ENCODE data around the gene TSFM.

Gene TSFM

GRCh38 chr12:57779736-57780135 lies 2.9 kb upstream of the TSFM start:
- DNase-seq (ENCODE audit: low read depth, low spot score), result no peak

GRCh38 chr12:57780284-57780897 lies 2.2 kb upstream of the TSFM start:
- no peak for DNase-seq (ENCODE audit: low read depth, low spot score)

DNA sequence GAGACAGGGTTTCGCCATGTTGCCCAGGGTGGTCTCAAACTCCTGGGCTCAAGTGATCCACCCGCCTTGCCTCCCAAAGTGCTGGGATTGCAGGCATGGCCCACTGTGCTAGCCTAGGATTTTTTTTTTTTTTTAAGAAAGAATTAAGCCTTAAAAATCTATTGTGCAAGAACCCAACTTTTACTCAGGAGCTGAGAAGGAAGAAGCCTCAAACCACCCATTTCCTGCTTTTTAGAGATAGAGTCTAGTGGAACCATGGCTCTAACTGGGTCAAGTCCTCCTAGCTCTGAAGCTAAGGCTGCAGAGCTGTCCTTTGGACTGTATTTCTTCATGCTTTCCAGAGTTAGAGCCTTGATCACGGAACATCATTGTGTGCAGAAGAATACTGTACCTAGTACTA lies 1.3 kb upstream of the TSFM start:
- no peak for DNase-seq (ENCODE audit: low read depth, low spot score)

GRCh38 chr12:57781801-57782200 lies 786 bp upstream of the TSFM start:
- no peak for DNase-seq (ENCODE audit: low read depth, low spot score)

DNA sequence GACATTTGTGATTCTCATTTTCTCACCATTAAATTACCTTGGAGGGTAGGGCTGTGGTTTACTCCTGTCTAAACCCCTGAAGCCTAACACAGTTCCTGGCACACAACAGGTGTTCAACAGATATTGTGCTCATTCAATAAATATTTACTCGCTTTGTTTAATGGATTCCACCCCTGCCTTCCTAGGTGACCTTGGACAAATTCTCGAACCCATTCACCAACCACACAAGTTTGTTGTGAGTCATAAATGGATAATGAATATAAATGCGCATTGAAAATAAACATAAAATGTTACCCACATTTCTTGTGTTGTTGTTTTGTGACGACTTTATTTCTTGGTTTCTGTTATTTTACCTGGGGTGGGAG lies 362 bp upstream of the TSFM start:
- DNase-seq (ENCODE audit: low read depth, low spot score), result no peak

GRCh38 chr12:57783466-57783801 lies 847 bp downstream of the TSFM start:
- no peak for DNase-seq (ENCODE audit: low read depth, low spot score)

DNA sequence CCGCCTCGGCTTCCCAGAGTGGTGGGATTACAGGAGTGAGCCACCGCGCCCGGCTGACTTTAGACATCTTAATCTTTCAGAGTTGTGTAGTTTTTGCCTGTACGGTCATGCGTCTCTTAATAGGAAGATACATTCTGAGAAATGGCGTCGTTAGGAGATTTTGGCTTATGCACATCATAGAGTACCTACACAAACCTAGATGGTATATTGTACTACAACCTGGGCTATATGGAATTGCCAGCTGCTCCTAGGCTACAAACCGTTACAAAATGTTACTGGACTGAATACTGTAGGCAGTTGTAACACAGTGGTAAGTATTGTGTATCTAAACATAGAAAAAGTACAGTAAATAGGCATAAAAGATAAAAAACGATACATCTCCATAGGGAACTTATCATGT lies 1.3 kb downstream of the TSFM start:
- no peak for DNase-seq (ENCODE audit: low read depth, low spot score)

- no peak for DNase-seq (ENCODE audit: low read depth, low spot score)
These were observed 11.3 kb downstream of the TSFM start for GRCh38 chr12:57793920-57794319.

DNA sequence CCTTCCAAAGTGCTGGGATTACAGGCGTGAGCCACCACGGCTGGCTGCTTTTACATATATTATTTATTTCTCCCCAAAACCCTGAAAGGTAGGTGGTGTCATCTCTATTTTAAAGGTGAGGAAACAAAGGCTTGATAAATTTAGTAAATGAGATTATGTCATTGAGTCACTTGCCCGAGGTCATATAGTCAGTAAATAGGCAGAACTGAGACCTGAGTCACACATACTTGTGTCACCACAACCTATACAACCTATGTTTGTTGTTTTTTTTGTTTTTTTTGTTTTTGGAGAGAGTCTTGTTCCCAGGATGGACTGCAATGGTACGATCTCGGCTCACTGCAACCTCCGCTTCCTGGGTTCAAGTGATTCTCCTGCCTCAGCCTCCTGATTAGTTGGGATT lies 12.8 kb downstream of the TSFM start:
- DNase-seq (ENCODE audit: low read depth, low spot score), result no peak

DNA sequence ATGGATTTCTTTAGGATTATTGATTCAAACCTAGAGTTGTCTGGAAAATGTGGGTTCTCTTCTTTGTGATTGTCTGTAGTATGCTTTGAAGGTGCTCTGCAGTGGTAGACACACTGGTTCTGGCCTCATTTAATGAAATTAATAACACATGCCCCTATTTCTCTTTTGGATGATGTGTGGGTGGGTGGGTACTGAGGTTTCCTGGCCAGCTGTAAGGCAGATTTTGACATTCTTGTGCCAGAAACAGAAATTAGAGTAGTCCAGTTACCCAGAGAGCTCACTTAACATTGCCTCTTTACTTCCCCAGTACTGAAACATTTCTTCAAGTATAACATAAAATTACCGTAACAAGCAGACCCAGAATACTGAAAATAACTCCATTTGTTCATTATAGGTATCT lies 14.4 kb downstream of the TSFM start:
- no peak for DNase-seq (ENCODE audit: low read depth, low spot score)

GRCh38 chr12:57797933-57798332 lies 15.3 kb downstream of the TSFM start:
- DNase-seq (ENCODE audit: low read depth, low spot score), result no peak

GRCh38 chr12:57800965-57801364 lies 18.4 kb downstream of the TSFM start:
- DNase-seq (ENCODE audit: low read depth, low spot score), result no peak

GRCh38 chr12:57802607-57803006 lies 20.0 kb downstream of the TSFM start:
- DNase-seq (ENCODE audit: low read depth, low spot score), result no peak

- DNase-seq (ENCODE audit: low read depth, low spot score), result peak; percentile 17
These were observed 20.8 kb downstream of the TSFM start for GRCh38 chr12:57803319-57803893.

GRCh38 chr12:57806677-57807076 lies 24.1 kb downstream of the TSFM start:
- DNase-seq (ENCODE audit: low read depth, low spot score), result no peak

DNA sequence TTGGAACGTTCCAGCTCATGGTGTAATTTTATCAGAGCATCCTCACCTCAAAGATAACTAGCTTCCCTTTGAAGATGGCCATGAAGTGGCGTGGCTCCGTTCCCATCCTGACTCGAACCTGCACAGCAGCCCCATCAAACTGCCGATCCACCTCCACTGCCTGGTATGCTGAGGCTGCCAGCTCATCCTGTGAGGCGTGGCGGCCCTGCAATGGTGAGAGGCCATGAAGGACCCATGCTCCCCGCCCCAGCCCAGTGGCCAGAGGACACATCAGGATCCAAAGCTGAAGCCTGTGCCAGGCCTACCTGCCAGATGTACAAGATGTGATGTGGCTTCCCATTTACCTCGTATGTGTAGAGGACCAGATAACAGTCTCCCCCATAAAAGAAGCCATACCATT lies 24.7 kb downstream of the TSFM start:
- no peak for DNase-seq (ENCODE audit: low read depth, low spot score)

DNA sequence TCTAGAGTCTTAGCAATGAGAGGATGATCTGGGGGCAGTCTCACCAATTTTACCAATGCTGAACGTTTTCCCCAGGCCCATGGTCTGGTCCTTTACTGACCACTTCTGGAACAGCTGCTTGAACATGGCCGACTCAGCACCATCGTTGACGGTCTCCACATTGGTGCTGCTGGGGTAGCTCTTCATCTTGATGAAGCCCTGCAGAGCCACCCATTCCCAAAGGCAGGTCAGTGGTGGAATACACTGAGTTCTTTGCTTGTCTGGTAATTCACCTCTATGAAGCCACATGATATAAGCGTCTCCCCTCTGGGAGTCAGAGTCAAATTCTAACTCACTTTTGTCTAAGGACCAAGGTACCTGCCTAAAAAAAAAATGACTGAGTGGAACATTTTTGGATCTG lies 25.8 kb downstream of the TSFM start:
- no peak for DNase-seq (ENCODE audit: low read depth, low spot score)

- no peak for DNase-seq (ENCODE audit: low read depth, low spot score)
These were observed 26.8 kb downstream of the TSFM start for GRCh38 chr12:57809425-57809824.

DNA sequence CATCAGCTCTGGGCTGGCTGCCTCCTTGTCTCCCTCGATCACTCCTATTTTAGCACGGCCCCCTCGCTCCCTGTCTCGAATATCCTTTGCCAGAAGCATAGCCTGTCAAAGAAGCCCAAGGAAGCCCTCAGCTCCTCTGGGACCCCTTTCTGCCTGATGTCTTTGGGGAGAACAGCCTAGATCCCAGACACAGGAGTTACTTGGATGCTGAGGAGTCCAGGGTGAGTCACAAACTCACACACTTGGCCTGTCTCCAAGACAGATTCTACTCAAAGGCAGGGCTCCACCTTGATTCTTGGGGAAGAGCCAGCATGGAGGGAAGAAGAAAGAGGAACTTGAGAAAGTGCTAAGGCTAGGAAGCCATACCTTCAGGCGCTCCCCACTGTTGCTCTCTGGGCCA lies 27.9 kb downstream of the TSFM start:
- DNase-seq (ENCODE audit: low read depth, low spot score), result no peak

GRCh38 chr12:57811028-57811755 lies 28.6 kb downstream of the TSFM start:
- DNase-seq (ENCODE audit: low read depth, low spot score), result no peak

- DNase-seq (ENCODE audit: low read depth, low spot score), result no peak
These were observed 30.8 kb downstream of the TSFM start for GRCh38 chr12:57813111-57813970.

DNA sequence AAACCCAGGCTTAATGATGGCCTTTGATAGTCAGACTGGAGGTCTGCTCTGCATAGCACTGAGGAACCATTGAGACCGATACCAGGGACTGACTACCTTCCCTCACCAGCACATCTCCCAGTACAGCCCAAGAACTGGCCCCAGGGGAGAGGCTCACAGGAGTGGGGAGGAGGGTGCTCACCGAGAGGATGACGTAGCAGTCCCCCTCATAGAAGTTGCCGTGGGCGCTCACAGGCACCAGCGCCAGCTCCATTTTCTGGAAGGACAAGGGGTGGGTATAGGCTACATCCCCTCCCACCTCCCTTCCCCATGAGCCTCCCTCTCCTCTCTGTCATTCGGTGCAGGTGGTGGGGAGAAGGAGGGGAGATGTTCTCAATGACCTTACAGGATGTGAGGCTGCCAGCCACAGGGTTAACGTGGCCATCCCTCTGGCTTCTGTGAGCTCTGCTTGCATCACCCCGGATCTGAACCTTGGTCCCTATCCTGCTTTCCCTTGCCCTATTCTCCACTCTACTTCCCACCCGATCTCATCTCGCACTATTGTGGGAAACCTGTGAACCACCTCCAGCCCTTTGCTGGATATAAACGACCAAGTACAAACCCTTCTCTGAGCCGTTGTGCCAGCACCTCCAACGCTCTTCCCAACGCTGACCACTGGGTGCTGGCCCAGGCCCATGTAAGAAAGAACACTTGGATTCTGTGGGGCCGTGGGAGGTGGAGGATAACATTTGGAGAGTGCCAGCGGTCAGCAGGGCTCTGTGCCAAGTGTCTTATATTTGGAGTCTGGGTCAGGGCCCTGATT lies 31.6 kb downstream of the TSFM start:
- no peak for DNase-seq (ENCODE audit: low read depth, low spot score)

All from brain pericyte (primary cell).